GM12878 (cell line): Measurements from ENCODE around the gene ZMYM3. TPM values are rescaled to one million over a fixed set of nuclear protein-coding genes. Genes with fewer than 3 reads are reported as not detected.

ENCODE experiments used
- ATAC-seq: fragments of 200-7000 bp; cut with Tn5 transposase; 3 replicates; pipeline ENCODE4 v1.9.1; 2020; ENCODE audit warnings: mild to moderate bottlenecking, moderate library complexity
- BruUV-seq: library from RNA; stranded (reverse); fragments of 400-500 nt; replicated peaks from 2 replicates; lab custom pipeline; 2021; lab: Mats Ljungman, UMichigan
- CTCF ChIA-PET: fragments of 300-600 bp; sonication (Branson Sonifier 250); formaldehyde crosslinking; extraction: SDS; loops from one replicate; lab custom pipeline; 2021; ENCODE audit warnings: inconsistent platforms; lab: Yijun Ruan, JAX
- POLR2A ChIA-PET: fragments of 350-600 bp; formaldehyde crosslinking; extraction: SDS; loops from one replicate; lab custom pipeline; 2021; ENCODE audit warnings: inconsistent platforms; lab: Charles Lee
- RAD21 ChIA-PET: fragments of 300-600 bp; sonication (Branson Sonifier 250); formaldehyde crosslinking; loops from one replicate; lab custom pipeline; 2023; ENCODE audit warnings: antibody characterized with exemption; ENCODE audit not compliant: unreplicated experiment; lab: Charles Lee
- SMC1A ChIA-PET: fragments of 300-600 bp; sonication (Branson Sonifier 250); formaldehyde crosslinking; loops from one replicate; lab custom pipeline; 2023; ENCODE audit not compliant: unreplicated experiment, uncharacterized antibody; lab: Charles Lee
- DNase-seq: peaks from one replicate; pipeline ENCODE4 v3.0.0-alpha.2; 2011; ENCODE audit warnings: low read depth, low spot score
- FAIRE-seq: peaks from 3 replicates; lab custom pipeline; 2011; peaks lifted over from hg19 to GRCh38; lab: Jason Lieb, UNC
- H2AFZ ChIP-seq: 2 replicates; pipeline ENCODE4 v1.6.0; 2011; ENCODE audit warnings: low read depth, low read length, control low read depth; ENCODE audit not compliant: control insufficient read depth
- H3K27ac ChIP-seq: 2 replicates; pipeline ENCODE4 v1.5.1; 2011; ENCODE audit warnings: control low read depth; ENCODE audit not compliant: control insufficient read depth, insufficient read depth
- H3K27me3 ChIP-seq, 2 experiments: replicated peaks in 1 of 2; 2 replicates each; pipeline versions ENCODE4 v1.6.0 to v1.6.1; 2011; ENCODE audit warnings: low read length in 1 of 2; ENCODE audit not compliant: control insufficient read depth in 2 of 2, insufficient read depth in 2 of 2
- H3K36me3 ChIP-seq, 2 experiments: 2 replicates each; pipeline ENCODE4 v1.5.1; 2011; ENCODE audit warnings: low read length in 1 of 2; ENCODE audit not compliant: control insufficient read depth in 2 of 2, insufficient read depth in 2 of 2
- H3K4me1 ChIP-seq: 2 replicates; pipeline ENCODE4 v1.6.1; 2011; ENCODE audit warnings: mild to moderate bottlenecking, low read length, moderate library complexity, mixed read lengths; ENCODE audit not compliant: control insufficient read depth, insufficient read depth
- H3K4me2 ChIP-seq: 2 replicates; pipeline ENCODE4 v1.6.0; 2011; ENCODE audit warnings: control low read depth; ENCODE audit not compliant: control insufficient read depth, insufficient read depth
- H3K4me3 ChIP-seq: fragments of 200-600 bp; sonication (generic); 2 replicates; pipeline ENCODE4 v1.5.1; 2016
- H3K79me2 ChIP-seq: 2 replicates; pipeline ENCODE4 v1.6.0; 2011; ENCODE audit warnings: low read length; ENCODE audit not compliant: control insufficient read depth, insufficient read depth
- H3K9ac ChIP-seq: 2 replicates; pipeline ENCODE4 v1.8.0; 2011; ENCODE audit warnings: low read length, control low read depth, mixed read lengths; ENCODE audit not compliant: control insufficient read depth, insufficient read depth
- H3K9me3 ChIP-seq: replicated peaks from 3 replicates; pipeline ENCODE4 v1.5.1; 2011; ENCODE audit warnings: mild to moderate bottlenecking, low read length; ENCODE audit not compliant: control insufficient read depth, insufficient read depth
- H4K20me1 ChIP-seq: 2 replicates; pipeline ENCODE4 v1.6.0; 2011; ENCODE audit not compliant: control insufficient read depth, insufficient read depth
- CHD4 ChIP-seq: fragments of 200-600 bp; sonication (generic); IDR thresholded peaks from 2 replicates; pipeline ENCODE4 v1.6.1; 2016; ENCODE audit warnings: mild to moderate bottlenecking
- CTCF ChIP-seq, 3 experiments: IDR thresholded peaks in 2 of 3; conservative IDR thresholded peaks in 1 of 3; 2 replicates each; pipeline ENCODE4 v1.5.1; 2011; ENCODE audit warnings: low read depth in 3 of 3, low read length in 3 of 3, mild to moderate bottlenecking in 3 of 3, control low read depth in 2 of 3, moderate library complexity in 2 of 3, inconsistent platforms in 1 of 3, mixed read lengths in 1 of 3; ENCODE audit not compliant: control insufficient read depth in 2 of 3, insufficient read depth in 1 of 3; ENCODE audit errors: extremely low read depth in 1 of 3
- FOXK2 ChIP-seq: fragments of 450-650 bp; IDR thresholded peaks from 2 replicates; pipeline ENCODE4 v1.6.1; 2017; ENCODE audit warnings: mild to moderate bottlenecking, moderate library complexity
- NR2C2 ChIP-seq: IDR thresholded peaks from 2 replicates; pipeline ENCODE4 v1.6.1; 2011; ENCODE audit warnings: borderline replicate concordance, low read depth; ENCODE audit not compliant: control insufficient read depth, insufficient read length
- NRF1 ChIP-seq: conservative IDR thresholded peaks from 2 replicates; pipeline ENCODE4 v1.6.1; 2011; ENCODE audit warnings: mild to moderate bottlenecking, low read depth, low read length, improper control_type of control experiment
- RFX5 ChIP-seq: IDR thresholded peaks from 2 replicates; pipeline ENCODE4 v1.6.1; 2011; ENCODE audit warnings: low read depth, low read length, improper control_type of control experiment
- SREBF2 ChIP-seq: IDR thresholded peaks from 2 replicates; pipeline ENCODE4 v1.6.1; 2012; ENCODE audit warnings: mild to moderate bottlenecking, low read length
- TCF7 ChIP-seq: IDR thresholded peaks from 2 replicates; pipeline ENCODE4 v1.6.1; 2014; ENCODE audit warnings: antibody characterized with exemption, borderline replicate concordance
- WGBS: methylation state at CpG from one replicate; pipeline ENCODE4 v1.1.6; 2016; ENCODE audit warnings: low lambda C conversion rate; ENCODE audit not compliant: insufficient replicate concordance, insufficient coverage; ENCODE audit errors: missing lambda C conversion rate; 5-methylcytosine and 5-hydroxymethylcytosine counted together
- in situ Hi-C: fragments of 300-500 bp; cut with MboI; formaldehyde crosslinking; loops from 9 replicates; pipeline ENCODE4 v1.14.3; 2018; ENCODE audit warnings: mixed read lengths
- intact Hi-C: fragments of 100-400 bp; cut with micrococcal nuclease; formaldehyde crosslinking; loops from one replicate; pipeline ENCODE4 v1.14.2; 2022; ENCODE audit not compliant: unreplicated experiment
- polyA plus RNA-seq, 11 experiments: library from polyadenylated mRNA; depleted of rRNA in 4 of 11; unstranded in 6 of 11; stranded (reverse) in 5 of 11; fragments of >200 nt; fragmentation: Nextera tagmentation in 4 of 11; fragmentation: Illumina TruSeq in 1 of 11; extraction: Ambion mirVana in 4 of 11; extraction: Trizol in 1 of 11; gene quantifications; 1 replicate in 1 of 11; 2 replicates in 10 of 11; pipeline versions ENCODE4 v1.2.1 to v1.2.3, GENCODE V29; 2011 to 2016; ENCODE audit warnings: inconsistent platforms in 2 of 11, missing spikeins in 2 of 11, low read depth in 1 of 11
- total RNA-seq, 4 experiments: library from RNA; depleted of rRNA in 3 of 4; stranded (reverse); fragments of >200 nt in 3 of 4; fragmentation: Illumina TruSeq in 1 of 4; extraction: Trizol in 1 of 4; gene quantifications; 2 replicates each; pipeline versions ENCODE4 v1.2.1 to v1.2.3, GENCODE V29; 2013 to 2021

Gene ZMYM3
- total and polyA plus RNA-seq, 10 of the 15 experiments (the other 5 are each of a cell fraction or from before 2014, with no cell fraction given) = 2.3 to 28.1 (median 12.3) TPM

GRCh38 chrX:71252221-71252620 is 1.7 kb downstream of the ZMYM3 start:
- Histone ChIP-seq H3K9ac (peak overlapping the region; percentile 48), H3K27me3 (no peaks in the 10 kb centered on the region), H4K20me1 (no peaks in the 10 kb centered on the region), H3K4me2 (peak overlapping the region; percentile 74), H3K9me3 (no peaks in the 10 kb centered on the region), H3K79me2 (peaks cover 13% of the 10 kb centered on the region), H3K4me3 (peak overlapping the region; percentile 89; the same call in 1 of the 2 replicates), H3K4me1 (peaks cover 6% of the 10 kb centered on the region; the same call in 1 of the 2 replicates), H3K36me3 (peaks cover 2 to 5% of the 10 kb centered on the region in 2 experiments; a peak in 2 of 4 replicates), H2AFZ (no peak overlapping the region), H3K27ac (peak overlapping the region; percentile 31; the same call in 1 of the 2 replicates)
- intact Hi-C loops (loop anchor here (5.0 kb wide), 1 partner anchor 70 kb away; no protein-coding TSS in a partner anchor), in situ Hi-C loops (no loop called here)
- DNase-seq (no peak), FAIRE-seq (no peak), ATAC-seq (no peak)
- 60% methylated on average over 1 of the region's 2 CpGs for WGBS
- CTCF ChIA-PET = interaction anchor here (1.3 kb wide), 1 partner anchor 54 kb away, joined by 6 read pairs; no protein-coding TSS in a partner anchor
- POLR2A ChIA-PET = interaction anchor here (0.5 kb wide), 1 partner anchor 66 kb away, joined by 4 read pairs; no protein-coding TSS in a partner anchor
- SMC1A ChIA-PET = interaction anchor here (0.7 to 1.1 kb wide), 4 partner anchors 31 to 125 kb away, joined by 3 read pairs; partner anchors contain the start of genes NONO and TAF1
- RAD21 ChIA-PET = interaction anchor here (0.6 to 0.8 kb wide), 2 partner anchors 54 to 55 kb away, joined by 3 read pairs; no protein-coding TSS in a partner anchor
- no peak for TF ChIP-seq SREBF2
- no peak for TF ChIP-seq NR2C2
- TF ChIP-seq NRF1 = no peak
- TF ChIP-seq RFX5 = no peak
- TF ChIP-seq CTCF (IDR thresholded peaks at IDR 0.05 in 2 of 3, conservative IDR thresholded peaks at IDR 0.05 in 1 of 3; ENCODE audit: control insufficient read depth in 2 of 3, extremely low read depth in 1 of 3, insufficient read depth in 1 of 3, low read depth in 3 of 3, low read length in 3 of 3) = no peak
- TF ChIP-seq TCF7 = no peak
- TF ChIP-seq CHD4 = no peak
- TF ChIP-seq FOXK2 = no peak
- BruUV-seq = no TSS peak
